GM19238 (cell line): Measurements from ENCODE around the gene FAAP20.

Source experiments
- DNase-seq: peaks from one replicate; pipeline ENCODE4 v3.0.0; 2011; ENCODE audit warnings: low spot score; ENCODE audit not compliant: insufficient read length

Gene FAAP20

DNA sequence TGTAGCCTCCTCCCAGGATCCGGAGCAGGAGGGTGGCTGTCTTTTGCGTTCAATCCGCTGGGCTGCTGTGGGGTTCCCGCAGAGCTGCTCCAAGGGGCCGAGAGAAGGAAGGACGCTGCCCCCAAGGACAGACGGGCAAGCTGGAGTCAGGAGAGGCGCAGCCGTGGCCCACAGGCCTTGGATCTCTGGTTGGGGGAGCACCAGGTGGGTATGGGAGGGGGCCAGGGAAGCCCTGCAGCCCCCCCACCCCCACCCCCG lies 17.6 kb upstream of the FAAP20 start:
- DNase-seq, result no peak

DNA sequence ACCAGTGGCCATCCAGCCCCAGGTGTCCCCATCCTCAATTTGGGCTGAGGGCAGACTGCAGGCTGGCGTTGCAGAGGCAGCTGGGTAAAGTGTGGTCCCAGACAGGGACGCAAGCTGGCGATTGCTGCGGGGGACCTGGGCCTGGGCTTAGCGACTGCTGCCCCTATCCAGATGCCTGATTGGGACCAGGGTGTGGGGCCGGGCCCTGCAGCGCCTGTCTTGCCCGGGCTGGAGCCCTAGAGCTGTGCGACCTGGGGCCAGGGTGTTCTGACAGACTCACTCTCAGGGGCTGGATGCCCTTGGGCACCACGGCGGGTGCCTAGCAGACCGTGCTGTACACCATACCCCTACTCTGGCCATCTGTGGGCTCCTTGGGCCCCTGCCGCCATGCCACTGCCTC lies 16.2 kb upstream of the FAAP20 start:
- DNase-seq, result no peak

DNA sequence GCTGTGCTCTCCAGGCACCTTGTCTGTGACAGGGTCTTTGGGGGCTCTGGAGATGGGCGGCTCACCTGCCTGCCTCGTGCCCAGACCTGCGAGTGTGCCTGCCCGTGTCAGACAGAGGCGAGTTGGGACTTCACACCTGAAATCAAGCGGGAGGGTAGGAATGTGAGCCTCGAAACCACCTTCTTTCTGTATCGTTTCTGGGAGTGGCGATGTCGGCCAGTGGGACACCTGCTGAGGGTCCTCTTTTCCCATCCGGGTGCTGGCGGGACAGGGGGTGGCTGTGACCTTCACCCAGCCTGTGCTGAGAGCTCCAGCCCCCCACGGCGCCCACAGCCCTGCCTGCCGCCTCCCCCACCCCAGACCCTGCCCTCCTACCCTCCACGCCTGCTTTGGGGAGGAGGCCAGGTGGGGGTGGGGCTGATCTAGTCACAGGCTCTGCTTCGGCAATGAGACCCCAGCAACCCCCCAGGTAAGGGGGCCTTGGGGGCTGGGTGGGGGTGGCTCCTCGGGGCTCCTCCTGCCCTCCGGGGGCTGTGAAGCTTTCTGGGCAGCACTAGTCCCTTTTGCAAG lies 15.6 kb upstream of the FAAP20 start:
- no peak for DNase-seq

DNA sequence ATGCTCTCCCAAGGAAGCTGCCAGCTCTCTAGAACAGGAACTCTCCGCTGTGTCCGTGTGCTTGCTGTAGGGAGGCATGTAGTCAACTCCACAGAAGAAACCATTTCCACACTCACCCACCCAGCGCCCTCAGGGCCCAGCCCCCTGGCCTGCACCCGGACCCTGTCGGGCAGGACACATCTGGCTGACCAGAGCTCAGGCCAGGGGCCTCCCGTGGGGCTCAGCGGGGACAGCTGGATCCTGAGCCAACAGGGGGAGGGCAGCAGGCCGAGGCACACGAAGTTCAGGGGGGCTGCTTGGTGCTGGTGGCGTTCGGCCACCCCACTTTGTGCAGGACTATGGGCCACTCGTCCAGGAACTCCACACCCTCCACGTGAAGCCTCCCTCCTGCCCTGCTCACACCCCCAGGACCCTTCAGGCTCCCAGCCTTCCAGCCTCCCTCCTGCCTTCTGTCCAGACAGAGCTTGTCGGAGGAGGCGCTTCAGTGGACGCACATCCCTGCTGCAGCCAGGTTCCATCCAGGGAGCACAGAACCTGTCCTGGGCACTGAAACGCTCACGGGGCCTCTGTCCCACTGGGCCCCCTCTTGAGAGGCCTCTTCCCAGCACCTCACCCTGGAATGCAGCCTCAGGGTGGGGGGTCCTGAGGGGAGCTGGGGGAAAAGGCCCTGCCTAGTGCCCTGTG lies 15.0 kb upstream of the FAAP20 start:
- DNase-seq, result no peak

DNA sequence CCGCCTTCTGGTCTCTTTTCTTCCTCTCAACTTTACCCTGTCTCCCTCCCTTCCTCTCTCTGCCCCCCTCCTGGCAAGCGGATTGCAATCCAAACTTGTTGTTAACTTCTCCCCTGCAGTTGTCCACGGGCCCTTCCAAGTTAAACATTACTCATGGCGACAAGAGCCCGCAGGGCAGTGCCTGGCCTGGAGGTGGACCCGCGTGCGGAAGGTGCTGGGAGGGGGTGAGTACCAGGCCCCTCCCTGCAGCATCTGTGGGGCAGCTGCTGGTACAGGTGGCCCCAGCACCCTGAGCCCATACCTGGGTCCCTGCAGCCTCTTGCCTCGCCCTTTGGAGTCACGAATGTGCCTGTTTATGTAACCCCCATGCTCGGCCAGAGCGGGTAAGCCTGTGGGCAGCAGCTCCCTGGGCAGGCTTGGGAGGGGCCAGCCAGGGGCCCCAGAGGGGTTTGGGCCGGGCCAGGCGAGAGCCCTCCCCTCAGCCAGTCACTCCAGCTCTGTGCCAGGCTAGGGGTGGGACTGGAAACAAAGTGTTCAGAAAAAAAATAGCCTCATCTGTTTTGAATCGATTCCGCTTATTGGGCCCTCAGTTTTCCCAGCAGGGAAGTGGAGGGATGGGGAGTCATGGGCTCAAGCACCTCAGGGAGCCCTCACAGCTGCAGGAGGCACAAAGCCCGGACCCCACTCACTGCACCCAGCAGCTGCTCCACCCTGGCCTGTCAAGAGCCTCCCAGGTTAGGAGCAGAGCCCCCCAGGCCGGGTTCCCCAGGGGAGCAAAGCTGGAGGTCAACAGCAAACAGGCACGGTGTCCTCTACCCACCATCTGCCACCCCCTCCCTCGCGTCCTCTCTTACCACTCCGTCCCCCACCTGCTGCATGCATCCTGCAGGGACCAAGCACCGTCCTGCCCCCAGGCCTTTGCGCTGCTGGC lies 14.0 kb upstream of the FAAP20 start:
- DNase-seq, result no peak

DNA sequence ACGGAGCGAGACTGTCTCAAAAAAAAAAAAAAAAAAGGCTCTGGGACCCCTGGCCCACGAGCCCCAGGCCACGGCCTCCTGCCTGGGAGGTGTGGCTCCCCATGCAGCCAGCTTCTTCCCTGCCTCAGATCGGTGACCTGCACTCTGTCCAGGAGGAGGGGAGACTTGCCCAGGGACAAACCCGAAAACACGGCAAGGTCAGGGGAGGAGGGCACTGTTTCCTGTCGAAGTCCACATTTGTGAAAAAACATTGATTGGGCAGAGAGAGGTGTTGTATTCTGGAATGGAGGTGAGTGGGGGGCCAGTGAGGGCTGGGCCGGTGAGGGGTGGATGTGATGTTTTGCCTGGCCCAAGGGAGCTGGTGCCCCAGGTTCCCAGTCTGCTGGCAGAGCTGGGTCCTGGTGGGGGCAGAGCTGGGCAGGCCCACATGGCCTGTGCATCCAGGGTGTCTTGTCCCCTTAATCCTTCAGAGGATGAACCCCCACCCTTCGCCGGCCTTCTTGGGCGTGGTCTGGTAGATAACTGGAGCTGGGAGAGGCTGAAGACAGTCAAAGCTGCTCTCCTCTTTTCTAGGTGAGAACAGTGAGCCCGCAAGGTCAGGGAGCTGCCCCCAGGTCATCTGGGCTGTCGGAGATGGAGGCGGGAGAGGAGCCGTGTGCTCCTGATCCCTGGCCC lies 12.4 kb upstream of the FAAP20 start:
- no peak for DNase-seq

DNA sequence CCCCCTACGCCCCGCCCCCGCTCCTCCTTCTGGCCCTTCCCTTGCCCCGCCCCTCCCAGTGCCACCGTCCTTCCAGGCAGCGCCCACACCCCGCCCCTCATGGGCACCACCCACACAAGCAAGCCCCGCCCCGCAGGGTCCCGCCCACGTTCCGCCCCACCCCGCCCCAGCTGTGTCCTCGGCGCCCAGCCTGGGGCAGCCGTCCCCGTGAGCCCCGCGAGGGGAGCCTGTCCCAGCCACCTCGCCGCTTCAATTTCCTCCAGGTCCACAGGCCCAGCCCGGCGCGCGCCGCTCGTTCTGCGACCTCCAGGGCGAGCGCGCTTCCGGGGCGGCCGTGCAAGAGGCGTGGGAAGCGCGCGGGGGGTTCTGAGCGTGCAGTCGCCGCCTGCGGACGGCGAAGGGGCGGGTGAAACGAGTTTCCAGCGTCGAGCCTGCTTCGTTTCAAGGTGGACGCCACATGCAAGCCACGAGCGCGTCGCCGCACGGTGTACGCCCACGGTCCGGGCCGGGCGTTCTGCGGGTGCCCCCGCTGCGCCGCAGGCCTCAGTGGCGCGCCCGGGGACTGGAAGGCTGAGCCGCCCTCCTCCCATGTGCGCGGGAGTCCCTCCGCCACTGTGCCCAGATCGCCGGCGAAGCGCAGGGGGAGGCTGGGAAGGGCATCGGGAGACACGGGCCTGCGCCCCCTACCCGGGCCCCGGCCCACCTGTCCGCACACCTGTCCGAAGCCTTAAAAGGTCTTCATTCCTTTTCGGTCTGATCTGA lies 10.8 kb upstream of the FAAP20 start:
- no peak for DNase-seq

DNA sequence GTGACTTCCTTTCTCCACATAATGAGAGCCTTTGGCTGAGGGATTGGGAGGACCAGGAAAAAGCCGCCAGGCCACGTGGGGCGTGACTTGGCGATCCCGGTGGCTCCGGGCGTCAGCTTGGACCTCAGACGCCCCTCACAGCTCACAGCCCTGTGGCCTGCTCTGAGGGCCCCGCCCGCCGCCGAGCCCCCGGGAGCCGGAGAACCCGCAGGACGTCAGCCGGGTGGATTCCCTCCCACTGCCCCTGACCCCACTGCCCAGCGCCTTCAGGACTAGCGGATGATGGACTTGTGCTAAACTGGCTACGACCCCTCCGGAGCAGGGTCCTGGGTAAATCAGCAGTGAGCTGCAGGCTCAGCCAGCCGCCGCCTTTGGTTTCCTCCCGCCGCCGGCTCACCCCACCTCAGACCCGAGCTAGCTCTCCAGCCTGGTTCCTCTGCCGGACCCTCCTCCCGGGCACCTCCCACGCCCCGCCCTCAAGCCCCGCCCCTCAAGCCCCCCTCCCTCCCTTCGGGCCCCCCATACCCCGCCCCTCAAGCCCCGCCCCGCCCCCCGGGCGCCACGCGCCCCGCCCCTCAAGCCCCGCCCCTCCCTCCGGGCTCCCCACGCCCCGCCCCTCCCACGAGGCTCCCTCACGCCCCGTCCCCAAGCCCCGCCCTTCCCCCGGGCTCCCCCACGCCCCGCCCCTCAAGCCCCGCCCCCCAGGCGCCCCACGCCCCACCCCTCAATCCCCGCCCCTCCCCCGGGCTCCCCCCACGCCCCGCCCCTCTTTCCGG lies 10.0 kb upstream of the FAAP20 start:
- DNase-seq, result peak; percentile 95

DNA sequence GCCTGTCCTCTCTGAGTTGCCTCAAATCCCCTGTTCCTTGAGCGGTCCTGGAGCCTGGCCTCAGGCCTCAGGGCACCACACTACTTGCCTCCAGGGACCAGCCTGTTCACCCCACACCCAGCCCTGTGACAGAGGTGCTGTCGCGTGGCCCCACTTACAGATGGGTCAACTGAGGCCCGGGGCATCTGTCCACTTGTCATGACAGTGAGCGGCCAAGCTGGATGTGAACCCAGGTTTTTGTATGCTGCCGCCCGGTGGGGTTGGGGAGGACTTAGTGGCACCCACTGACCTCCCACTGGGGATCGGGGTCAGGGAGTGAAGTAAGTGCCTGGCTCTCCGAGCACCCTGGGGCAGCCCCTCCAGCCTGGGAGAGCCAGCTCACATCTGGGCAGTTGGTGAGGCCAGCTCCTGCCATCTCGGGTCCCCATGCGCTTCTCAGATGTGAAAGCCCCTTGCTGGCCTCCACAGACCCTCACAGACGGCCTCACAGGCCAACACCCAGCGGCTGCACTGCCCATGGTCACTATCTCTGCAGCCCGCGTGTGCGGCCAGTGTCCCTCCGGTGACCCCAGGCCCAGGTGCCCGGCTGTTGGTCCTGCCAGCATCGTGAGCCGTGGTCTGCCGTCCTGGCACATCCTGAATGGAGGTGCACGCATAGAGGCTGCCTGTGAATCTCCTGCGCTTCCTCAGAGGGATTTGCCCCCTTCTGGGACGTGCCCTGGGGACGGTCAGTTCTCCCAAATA lies 9.3 kb upstream of the FAAP20 start:
- no peak for DNase-seq

DNA sequence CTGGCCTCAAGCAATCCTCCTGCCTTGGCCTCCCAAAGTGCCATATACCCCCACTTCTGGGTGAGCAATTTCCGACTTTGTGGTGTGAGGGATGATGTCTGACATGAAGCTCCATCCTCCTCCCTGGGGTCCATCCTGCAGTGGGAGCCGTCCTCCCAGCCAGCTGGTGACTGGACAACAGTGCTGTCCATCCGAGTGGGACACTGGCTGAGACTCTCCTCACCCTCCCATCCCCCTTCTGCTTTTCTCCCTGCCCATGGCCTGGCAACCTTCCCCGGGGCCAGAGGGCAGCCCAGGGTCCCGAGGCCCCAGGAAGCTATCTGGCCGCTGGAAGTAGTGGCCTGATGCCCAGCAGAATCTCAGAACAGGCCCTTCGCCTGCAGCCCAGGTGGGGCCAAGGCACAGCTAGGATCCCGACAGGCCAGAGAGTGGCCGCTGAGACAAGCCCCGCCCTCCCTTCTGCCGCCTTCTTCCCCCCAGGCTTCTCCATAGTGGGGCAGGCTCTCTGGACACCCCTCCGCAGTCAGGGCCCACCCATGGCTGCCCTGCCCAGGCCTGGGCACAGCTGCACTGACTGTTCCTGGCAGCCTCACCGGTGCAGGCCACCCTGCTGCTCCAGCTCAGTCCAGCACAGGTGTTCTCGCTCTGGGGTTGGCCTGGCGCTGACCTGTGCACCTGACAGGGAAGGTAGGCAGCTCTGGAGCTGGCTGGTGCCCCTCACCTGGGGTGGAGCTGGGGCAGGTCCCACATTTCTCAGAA lies 8.4 kb upstream of the FAAP20 start:
- no peak for DNase-seq

DNA sequence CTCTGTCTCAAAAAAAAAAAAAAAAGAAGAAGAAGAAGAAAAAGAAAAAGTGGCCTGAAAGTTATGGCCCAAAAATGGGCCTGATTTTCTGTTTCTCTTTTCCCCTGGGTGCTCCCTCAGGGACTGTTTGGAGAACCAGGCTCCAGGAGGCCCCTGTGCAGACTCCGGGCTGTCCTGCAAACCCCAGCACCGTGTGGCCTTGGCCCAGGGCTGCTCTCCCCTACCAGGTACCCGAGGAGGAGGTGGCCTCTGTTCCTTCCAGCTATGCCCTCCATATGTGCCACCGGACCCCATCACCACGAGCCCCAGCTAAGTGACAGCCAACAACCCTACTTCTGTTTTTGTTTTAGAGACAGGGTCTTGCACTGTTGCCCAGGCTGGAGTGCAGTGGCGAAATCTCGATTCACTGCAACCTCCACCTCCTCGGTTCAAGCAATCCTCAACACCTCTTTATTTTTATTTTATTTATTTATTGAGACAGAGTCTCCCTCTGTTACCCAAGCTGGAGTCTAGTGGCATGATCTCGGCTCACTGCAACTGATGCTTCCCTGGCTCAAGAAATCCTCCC lies 7.5 kb upstream of the FAAP20 start:
- no peak for DNase-seq

DNA sequence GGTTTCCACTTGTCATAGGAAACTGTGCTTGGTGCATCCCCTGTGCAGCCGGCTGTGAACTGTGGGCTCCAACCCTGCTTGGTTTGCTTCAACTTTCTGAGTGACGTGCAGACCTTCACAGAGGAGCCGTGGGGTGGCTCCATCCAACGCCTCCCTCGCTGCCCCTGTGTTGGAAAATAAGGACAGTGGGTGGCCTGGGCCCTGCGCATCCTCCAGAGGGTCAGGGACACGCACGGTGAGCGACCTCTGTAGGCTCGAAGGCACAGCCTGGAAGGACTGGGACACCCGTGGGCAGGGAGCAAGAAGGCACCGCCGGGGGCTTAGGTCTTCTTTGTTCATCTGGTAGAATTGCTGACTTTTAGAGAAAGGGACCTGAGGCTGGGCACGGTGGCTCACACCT lies 6.5 kb upstream of the FAAP20 start:
- no peak for DNase-seq

DNA sequence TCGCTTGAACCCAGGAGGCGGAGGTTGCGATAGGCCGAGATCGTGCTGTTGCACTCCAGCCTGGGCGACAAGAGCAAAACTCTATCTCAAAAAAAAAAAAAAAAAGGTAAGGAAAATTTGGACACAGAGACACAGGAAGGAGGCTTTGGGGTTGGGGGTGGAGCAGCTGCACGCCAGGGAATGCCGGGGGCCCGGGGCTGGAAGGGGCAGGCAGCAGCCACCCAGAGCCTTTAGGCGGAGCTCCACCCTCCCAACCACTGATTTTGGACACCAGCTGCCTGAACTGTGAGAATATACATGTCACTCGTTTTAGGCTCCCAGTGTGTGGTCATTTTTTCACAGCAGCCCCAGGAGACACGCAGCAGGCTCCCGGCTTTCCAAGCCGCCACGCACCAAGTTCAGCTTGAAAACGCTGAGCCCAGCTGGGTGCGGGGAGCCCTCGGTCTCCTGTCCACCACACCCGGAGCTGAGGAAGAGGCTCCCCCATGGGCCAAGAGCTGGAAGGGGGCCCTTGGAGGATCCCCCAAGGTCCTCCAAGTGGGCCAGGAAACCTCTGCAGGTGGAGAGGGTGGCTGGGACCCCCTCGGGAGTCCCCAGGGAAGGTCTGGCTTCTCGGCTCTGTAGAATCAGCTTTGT lies 5.9 kb upstream of the FAAP20 start:
- DNase-seq, result no peak

DNA sequence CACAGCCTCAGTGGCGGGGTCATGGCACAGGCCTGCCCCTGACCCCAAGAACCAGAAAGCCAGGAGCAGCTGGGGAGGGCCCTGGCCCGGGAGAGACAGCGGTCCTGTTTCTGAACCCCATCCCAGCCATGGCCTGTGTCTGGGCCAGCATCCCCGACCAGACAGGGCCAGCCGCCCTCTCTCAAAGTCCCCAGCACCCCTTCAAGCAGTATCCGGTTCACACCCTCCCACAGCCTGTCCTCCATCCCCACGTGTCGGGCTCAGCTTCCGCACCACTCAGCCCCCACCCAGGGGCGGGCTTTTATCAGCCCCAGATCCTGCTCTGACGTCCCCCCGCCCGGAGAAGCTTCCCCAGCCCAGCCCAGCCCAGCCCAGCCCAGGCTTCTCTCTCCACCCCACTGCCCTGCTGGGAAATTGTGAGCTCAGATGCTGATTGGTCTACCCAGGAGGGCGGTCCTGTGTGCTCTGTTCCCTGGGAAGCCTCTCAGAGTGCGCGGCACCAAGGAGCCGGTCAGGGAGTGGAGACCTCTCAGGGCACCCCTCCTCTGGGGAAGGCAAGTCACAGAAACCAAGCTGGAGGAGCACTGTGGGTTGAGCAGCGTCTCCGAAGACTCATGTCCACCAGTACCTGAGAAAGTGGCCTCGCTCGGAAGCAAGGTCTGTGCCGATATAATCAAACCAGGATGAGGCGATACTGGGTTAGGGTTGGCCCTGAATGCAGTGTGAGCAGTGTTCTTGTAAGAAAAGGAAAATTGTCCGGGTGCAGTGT lies 4.7 kb upstream of the FAAP20 start:
- DNase-seq, result peak; percentile 88

DNA sequence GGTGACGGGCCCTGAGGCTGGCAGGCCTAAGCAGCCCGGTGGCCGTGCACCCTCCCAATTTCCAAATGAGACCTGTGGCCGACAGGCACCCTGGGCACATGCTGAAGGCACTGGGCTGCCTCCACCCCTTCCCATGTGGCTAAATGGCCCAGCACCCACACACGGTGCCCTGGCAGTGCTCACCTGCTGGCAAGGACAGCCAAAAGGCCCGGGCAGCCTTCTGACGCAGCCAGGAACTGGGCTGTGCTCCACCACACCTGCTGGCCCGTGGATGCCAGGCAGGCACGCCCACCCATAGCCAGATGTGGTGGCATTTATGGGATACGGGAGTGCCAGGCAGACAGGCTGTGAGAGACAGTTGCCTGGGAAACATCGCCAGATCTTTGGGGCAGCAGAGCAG lies 4.0 kb upstream of the FAAP20 start:
- no peak for DNase-seq

DNA sequence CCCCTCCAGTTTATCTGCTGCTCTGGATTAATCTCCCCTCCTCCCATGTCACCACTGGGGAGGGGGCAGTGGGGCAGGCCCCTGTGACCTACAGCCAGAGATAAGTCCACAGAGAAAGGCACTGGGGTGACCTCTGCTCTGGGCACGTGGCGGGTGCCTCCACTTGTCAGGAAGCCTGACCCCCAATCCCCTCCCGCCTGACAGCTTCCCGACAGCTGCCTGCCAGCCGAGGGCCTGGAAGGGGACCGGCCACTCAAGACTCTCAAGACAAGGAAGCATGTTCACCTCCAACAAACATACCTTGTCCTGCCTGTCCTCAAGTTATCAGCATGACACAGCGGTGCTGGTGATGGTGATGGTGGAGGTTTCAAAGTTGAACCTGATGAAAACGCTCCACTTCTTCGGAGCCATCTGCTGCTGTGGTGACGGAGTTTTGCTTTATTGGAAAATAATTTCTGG lies 3.2 kb upstream of the FAAP20 start:
- DNase-seq, result no peak

DNA sequence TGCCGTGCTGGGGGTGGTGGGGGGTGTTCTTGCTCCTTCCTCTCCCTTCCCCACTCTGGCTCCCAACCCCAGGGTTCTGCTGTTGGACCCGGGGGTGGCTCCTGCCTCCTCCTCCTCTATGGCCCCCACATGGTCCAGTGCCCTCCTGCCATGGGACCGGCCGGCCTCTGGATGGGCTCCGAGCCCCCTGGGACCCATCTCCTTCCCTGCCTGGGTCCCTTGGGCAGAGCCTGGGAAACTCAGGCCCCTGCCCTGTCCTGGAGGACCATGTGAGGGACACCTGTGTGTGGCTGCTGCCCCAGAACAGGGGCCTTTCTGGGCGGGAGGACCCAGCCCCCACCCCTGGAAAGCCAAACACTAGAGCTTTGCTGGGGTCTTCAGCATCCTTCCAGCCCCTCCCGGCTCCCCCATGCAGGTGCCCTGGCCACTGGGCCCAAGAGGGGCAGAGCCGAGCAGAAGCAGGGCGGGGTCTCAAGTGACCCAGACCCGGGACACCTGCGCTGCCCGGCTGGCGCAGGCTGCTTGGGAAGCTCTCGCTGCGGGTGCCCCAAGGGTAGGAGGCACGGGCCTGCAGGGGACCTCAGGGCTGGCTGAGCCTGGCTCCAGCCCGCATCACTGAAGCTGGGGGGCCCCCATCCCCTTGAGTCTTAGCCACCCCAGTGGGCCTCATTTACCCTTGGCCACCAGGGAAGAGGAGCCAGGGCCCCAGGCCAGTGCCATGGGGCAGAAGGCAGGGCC lies 2.5 kb upstream of the FAAP20 start:
- no peak for DNase-seq
